ENCODE measurements around the gene SPATA13.

Gene SPATA13

DNA sequence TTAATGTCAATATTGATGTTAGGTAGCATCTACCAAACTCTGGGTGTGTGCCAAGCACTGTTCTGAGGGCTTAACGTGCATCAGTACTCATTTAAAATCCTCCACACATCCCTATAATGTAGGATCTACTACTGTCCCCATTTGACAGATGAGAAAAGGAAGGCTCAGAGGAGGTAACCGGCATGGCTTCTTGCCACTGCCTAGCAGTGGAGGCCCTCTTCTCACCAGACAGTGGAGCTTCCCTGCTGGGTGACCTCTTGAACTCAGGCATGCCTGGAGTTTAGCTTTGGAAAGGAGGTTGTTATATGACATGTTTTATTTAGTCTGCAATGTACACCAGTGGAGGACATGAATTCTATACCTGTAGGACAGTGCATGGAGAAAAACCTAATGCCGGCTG is 2.1 kb downstream of the SPATA13 start:
- H3K27me3 ChIP-seq (replicated peaks; ENCODE audit: control insufficient read depth, insufficient read depth, low read length, poor library complexity, severe bottlenecking), result no peaks in the 10 kb centered on the region
- peaks cover 4% of the 10 kb centered on the region for H3K4me1 ChIP-seq (ENCODE audit: control insufficient read depth, insufficient read depth, low read length, poor library complexity, severe bottlenecking)
- H3K36me3 ChIP-seq (ENCODE audit: control insufficient read depth, insufficient read depth, low read length), result no peaks in the 10 kb centered on the region
- H3K27ac ChIP-seq (ENCODE audit: insufficient read depth, low read length, poor library complexity, severe bottlenecking), result no peak overlapping the region
- no peak for DNase-seq
- no peak overlapping the region for H3K4me3 ChIP-seq (ENCODE audit: insufficient read depth, low read depth, low read length, poor library complexity, severe bottlenecking)
- no peaks in the 10 kb centered on the region for H3K9me3 ChIP-seq (ENCODE audit: control insufficient read depth, low read length)

DNA sequence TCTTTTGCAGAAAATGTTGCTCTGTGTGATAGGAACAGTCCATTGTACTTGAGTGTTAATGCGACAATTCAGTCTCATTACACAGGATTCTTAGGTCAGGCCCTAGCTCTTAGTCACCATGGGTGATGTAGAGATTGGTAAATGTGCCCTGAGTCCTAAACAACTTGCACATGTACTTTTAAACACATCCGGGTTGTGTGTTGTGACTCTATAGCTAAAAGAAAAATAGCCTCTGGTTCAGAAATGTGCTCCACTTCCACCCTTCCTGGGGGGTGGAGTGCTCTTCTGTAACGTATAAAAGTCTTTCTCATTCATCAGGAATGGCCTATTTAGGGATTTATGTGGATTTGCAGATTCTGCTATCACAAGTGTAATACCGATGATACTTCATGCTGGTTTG is 5.2 kb downstream of the SPATA13 start:
- Histone ChIP-seq H3K27ac (ENCODE audit: insufficient read depth, low read length, poor library complexity, severe bottlenecking) (no peak overlapping the region), H3K27me3 (replicated peaks; ENCODE audit: control insufficient read depth, insufficient read depth, low read length, poor library complexity, severe bottlenecking) (no peaks in the 10 kb centered on the region), H3K4me3 (ENCODE audit: insufficient read depth, low read depth, low read length, poor library complexity, severe bottlenecking) (no peak overlapping the region), H3K9me3 (ENCODE audit: control insufficient read depth, low read length) (no peaks in the 10 kb centered on the region), H3K36me3 (ENCODE audit: control insufficient read depth, insufficient read depth, low read length) (no peaks in the 10 kb centered on the region), H3K4me1 (ENCODE audit: control insufficient read depth, insufficient read depth, low read length, poor library complexity, severe bottlenecking) (peaks cover 4% of the 10 kb centered on the region)
- DNase-seq, result no peak

DNA sequence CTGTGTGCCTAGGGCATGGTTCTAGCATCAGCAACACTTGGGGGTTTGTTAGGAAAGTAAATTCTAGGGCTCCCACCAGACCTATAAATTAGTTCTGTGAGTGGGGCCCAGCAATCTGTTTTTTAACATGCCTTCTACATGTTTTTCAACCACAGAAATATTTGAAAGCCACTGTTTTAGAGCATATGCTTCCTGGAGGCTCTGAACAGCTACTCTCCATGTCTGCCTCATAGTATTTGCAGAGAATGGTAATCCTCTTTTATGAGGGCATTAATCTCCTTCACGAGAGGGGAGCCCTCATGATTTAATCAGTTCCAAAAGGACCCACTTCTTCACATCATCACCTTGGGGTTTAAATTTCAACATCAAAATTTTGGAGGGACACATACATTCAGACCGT is 6.0 kb downstream of the SPATA13 start:
- Histone ChIP-seq H3K36me3 (ENCODE audit: control insufficient read depth, insufficient read depth, low read length) (no peaks in the 10 kb centered on the region), H3K27ac (ENCODE audit: insufficient read depth, low read length, poor library complexity, severe bottlenecking) (no peak overlapping the region), H3K27me3 (replicated peaks; ENCODE audit: control insufficient read depth, insufficient read depth, low read length, poor library complexity, severe bottlenecking) (no peaks in the 10 kb centered on the region), H3K4me1 (ENCODE audit: control insufficient read depth, insufficient read depth, low read length, poor library complexity, severe bottlenecking) (peaks cover 2% of the 10 kb centered on the region), H3K9me3 (ENCODE audit: control insufficient read depth, low read length) (no peaks in the 10 kb centered on the region), H3K4me3 (ENCODE audit: insufficient read depth, low read depth, low read length, poor library complexity, severe bottlenecking) (no peak overlapping the region)
- no peak for DNase-seq

DNA sequence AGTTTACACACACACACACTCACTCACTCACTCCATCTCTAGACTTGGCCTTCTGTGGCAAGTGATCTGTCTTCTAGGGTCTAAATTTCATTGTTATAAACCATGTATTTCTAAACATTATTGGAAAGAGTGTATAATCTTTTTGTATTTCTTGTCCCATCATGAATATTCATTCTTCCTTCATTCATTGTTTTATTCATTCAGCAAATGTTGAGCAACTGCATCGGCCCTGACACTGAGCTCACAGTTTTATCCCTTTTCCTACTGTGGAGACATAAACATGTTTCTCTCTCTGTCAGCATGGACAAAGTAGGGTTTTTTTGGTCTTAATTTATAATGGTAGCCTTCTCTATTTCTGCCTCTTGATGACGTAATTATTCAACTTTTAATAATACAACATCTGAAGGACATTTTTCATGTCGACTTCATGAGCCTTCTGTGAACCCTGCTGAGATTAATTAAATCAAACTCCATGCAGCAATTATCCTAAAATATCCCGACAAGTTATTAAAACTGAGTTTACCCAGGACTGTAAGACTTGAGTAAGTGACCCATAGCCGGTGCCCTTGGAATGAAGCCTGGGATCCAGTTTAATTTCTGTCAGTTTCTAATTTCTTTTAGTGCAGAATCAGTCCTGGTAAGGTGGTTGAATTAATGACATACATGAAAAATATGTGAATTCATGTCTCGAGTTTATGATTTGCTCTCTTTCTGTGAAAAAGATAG is 7.3 kb downstream of the SPATA13 start:
- H3K27me3 ChIP-seq (replicated peaks; ENCODE audit: control insufficient read depth, insufficient read depth, low read length, poor library complexity, severe bottlenecking), result no peaks in the 10 kb centered on the region
- DNase-seq, result no peak
- H3K36me3 ChIP-seq (ENCODE audit: control insufficient read depth, insufficient read depth, low read length), result no peaks in the 10 kb centered on the region
- no peak overlapping the region for H3K27ac ChIP-seq (ENCODE audit: insufficient read depth, low read length, poor library complexity, severe bottlenecking)
- H3K9me3 ChIP-seq (ENCODE audit: control insufficient read depth, low read length), result no peaks in the 10 kb centered on the region
- no peak overlapping the region for H3K4me3 ChIP-seq (ENCODE audit: insufficient read depth, low read depth, low read length, poor library complexity, severe bottlenecking)
- no peaks in the 10 kb centered on the region for H3K4me1 ChIP-seq (ENCODE audit: control insufficient read depth, insufficient read depth, low read length, poor library complexity, severe bottlenecking)

DNA sequence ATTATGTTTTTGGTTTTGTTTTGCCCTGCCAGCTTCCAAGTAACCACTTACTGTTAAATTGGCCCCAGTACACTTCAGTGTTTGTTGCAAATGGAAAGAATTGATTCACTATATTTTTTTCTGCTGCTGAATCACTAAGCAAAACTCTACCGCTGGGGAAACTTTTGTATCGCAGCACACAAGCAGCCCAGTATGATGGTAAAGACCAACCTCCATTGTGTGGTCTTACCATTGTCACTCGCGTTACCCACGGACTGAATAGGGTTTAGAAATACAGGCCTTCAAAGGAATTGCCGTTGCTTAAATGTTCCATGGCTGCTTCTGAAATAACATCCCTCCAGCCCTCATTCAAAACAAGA is 7.9 kb downstream of the SPATA13 start:
- Histone ChIP-seq H3K4me3 (ENCODE audit: insufficient read depth, low read depth, low read length, poor library complexity, severe bottlenecking) (no peak overlapping the region), H3K27me3 (replicated peaks; ENCODE audit: control insufficient read depth, insufficient read depth, low read length, poor library complexity, severe bottlenecking) (no peaks in the 10 kb centered on the region), H3K27ac (ENCODE audit: insufficient read depth, low read length, poor library complexity, severe bottlenecking) (no peak overlapping the region), H3K4me1 (ENCODE audit: control insufficient read depth, insufficient read depth, low read length, poor library complexity, severe bottlenecking) (no peaks in the 10 kb centered on the region), H3K36me3 (ENCODE audit: control insufficient read depth, insufficient read depth, low read length) (no peaks in the 10 kb centered on the region), H3K9me3 (ENCODE audit: control insufficient read depth, low read length) (no peaks in the 10 kb centered on the region)
- DNase-seq, result no peak

DNA sequence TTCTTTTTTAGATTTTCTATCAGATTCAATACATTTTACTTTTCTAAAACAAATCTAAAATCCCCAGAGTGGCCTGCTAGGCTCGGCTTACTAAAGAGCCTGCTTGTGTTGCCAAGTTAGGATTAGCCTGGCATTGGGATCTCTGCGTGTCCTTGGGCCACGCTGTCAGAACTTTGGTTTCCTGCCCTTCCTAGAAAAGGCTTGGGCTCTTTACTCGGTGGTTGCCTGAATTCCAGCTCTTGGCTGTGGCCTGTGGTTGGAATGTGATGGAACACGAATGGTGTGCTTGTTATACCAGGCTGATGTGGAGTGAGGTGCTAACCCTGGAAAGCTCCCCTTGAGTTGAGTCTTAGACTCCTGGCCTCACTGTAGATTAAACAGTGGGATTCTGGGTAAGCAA is 8.5 kb downstream of the SPATA13 start:
- DNase-seq, result no peak
- Histone ChIP-seq H3K27ac (ENCODE audit: insufficient read depth, low read length, poor library complexity, severe bottlenecking) (no peak overlapping the region), H3K27me3 (replicated peaks; ENCODE audit: control insufficient read depth, insufficient read depth, low read length, poor library complexity, severe bottlenecking) (no peaks in the 10 kb centered on the region), H3K9me3 (ENCODE audit: control insufficient read depth, low read length) (no peaks in the 10 kb centered on the region), H3K4me3 (ENCODE audit: insufficient read depth, low read depth, low read length, poor library complexity, severe bottlenecking) (no peak overlapping the region), H3K36me3 (ENCODE audit: control insufficient read depth, insufficient read depth, low read length) (no peaks in the 10 kb centered on the region), H3K4me1 (ENCODE audit: control insufficient read depth, insufficient read depth, low read length, poor library complexity, severe bottlenecking) (no peaks in the 10 kb centered on the region)

DNA sequence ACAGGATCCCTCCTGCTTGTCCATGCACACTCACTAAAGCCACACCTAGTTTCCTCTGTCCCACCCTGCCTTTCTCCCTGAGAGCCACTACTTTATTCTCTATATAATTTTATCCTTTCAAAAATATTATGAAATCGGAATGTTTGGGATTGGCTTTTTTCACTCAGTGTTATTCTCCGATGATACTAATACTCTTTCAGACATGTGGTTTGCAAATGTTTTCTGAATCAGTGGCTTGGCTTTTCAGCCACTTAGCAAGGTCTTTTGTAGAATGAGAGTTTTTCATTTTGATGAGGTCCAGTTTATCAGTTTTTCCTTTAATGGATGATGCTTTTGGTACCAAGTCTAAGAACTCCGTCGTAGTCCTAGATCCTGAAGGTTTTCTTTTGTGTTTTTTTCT is 11.6 kb downstream of the SPATA13 start:
- no peak overlapping the region for H3K27ac ChIP-seq (ENCODE audit: insufficient read depth, low read length, poor library complexity, severe bottlenecking)
- H3K27me3 ChIP-seq (replicated peaks; ENCODE audit: control insufficient read depth, insufficient read depth, low read length, poor library complexity, severe bottlenecking), result no peaks in the 10 kb centered on the region
- H3K4me3 ChIP-seq (ENCODE audit: insufficient read depth, low read depth, low read length, poor library complexity, severe bottlenecking), result no peak overlapping the region
- H3K4me1 ChIP-seq (ENCODE audit: control insufficient read depth, insufficient read depth, low read length, poor library complexity, severe bottlenecking), result no peaks in the 10 kb centered on the region
- H3K36me3 ChIP-seq (ENCODE audit: control insufficient read depth, insufficient read depth, low read length), result no peaks in the 10 kb centered on the region
- no peak for DNase-seq
- no peaks in the 10 kb centered on the region for H3K9me3 ChIP-seq (ENCODE audit: control insufficient read depth, low read length)

DNA sequence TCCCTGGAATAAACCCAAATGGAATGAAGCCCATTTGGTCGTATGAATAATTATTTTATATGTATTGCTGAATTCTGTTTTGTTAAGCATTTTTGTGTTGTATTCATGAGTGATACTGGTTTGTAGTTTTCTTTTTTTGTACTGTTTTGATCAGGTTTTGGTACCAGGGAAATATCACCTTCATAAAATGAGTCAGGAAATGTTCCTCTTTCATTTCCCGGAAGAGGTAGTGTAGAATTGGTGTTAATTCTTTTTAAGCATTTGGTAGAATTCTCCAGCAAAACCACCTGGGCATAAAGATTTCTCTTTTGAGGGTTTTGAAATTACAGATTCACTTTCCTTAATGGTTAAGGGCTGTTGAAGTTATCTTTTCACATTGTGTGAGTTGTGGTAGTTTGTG is 13.3 kb downstream of the SPATA13 start:
- no peaks in the 10 kb centered on the region for H3K36me3 ChIP-seq (ENCODE audit: control insufficient read depth, insufficient read depth, low read length)
- DNase-seq, result no peak
- no peak overlapping the region for H3K4me3 ChIP-seq (ENCODE audit: insufficient read depth, low read depth, low read length, poor library complexity, severe bottlenecking)
- H3K27ac ChIP-seq (ENCODE audit: insufficient read depth, low read length, poor library complexity, severe bottlenecking), result no peak overlapping the region
- no peaks in the 10 kb centered on the region for H3K9me3 ChIP-seq (ENCODE audit: control insufficient read depth, low read length)
- H3K27me3 ChIP-seq (replicated peaks; ENCODE audit: control insufficient read depth, insufficient read depth, low read length, poor library complexity, severe bottlenecking), result no peaks in the 10 kb centered on the region
- no peaks in the 10 kb centered on the region for H3K4me1 ChIP-seq (ENCODE audit: control insufficient read depth, insufficient read depth, low read length, poor library complexity, severe bottlenecking)

DNA sequence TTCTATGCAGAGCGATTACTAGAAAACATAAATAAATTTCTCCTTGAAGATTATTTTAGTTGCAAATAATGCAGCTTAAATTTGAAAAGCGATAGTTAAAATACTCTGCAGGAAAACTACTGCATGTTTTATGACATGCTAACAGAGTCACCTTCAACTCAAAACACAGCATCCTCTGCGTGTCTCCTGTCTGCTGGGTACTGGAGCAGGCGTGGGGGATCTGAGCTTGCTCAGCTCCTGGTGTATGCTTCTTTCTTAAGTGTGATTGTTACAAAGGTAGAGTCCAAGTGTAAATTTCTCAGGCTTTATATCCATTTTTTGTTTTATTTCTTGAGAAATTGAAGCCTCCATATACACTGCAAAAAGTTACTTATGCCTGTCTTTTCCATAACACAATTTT is 15.3 kb downstream of the SPATA13 start:
- DNase-seq, result no peak
- no peaks in the 10 kb centered on the region for H3K27me3 ChIP-seq (replicated peaks; ENCODE audit: control insufficient read depth, insufficient read depth, low read length, poor library complexity, severe bottlenecking)
- no peak overlapping the region for H3K27ac ChIP-seq (ENCODE audit: insufficient read depth, low read length, poor library complexity, severe bottlenecking)
- no peaks in the 10 kb centered on the region for H3K4me1 ChIP-seq (ENCODE audit: control insufficient read depth, insufficient read depth, low read length, poor library complexity, severe bottlenecking)
- H3K36me3 ChIP-seq (ENCODE audit: control insufficient read depth, insufficient read depth, low read length), result no peaks in the 10 kb centered on the region
- H3K9me3 ChIP-seq (ENCODE audit: control insufficient read depth, low read length), result no peaks in the 10 kb centered on the region
- H3K4me3 ChIP-seq (ENCODE audit: insufficient read depth, low read depth, low read length, poor library complexity, severe bottlenecking), result no peak overlapping the region

DNA sequence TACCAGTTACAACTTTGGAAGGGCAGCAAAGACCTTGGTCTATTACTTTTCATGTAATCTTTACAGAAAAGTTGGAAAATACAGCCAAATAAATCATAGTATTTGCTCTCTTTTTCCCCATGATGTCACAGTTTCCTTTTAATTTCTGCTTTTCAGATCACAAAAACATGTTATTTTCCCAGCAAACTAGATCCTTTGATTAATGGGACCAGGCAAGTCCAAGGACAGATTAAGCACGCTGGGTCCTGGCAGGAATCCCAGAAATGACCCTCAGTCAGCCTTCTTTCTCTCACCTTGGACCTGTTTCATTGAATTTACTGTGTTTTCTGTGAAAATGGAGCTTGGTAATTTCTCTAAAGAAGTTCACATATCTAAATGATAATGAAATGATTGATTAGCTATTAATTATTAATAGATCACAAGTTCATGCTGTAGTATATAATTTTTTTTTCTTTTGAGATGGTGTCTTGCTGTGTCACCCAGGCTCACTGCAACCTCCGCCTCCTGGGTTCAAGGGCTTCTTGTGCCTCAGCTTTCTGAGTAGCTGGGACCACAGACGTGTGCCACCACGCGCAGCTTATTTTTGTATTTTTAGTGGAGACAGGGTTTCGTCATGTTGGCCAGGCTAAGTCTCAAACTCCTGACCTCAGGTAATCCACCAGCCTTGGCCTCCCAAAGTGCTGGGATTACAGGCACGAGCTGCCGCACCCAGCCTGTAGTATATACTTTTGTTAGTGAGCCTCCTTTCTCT is 16.0 kb downstream of the SPATA13 start:
- Histone ChIP-seq H3K36me3 (ENCODE audit: control insufficient read depth, insufficient read depth, low read length) (no peaks in the 10 kb centered on the region), H3K4me1 (ENCODE audit: control insufficient read depth, insufficient read depth, low read length, poor library complexity, severe bottlenecking) (no peaks in the 10 kb centered on the region), H3K27me3 (replicated peaks; ENCODE audit: control insufficient read depth, insufficient read depth, low read length, poor library complexity, severe bottlenecking) (no peaks in the 10 kb centered on the region), H3K4me3 (ENCODE audit: insufficient read depth, low read depth, low read length, poor library complexity, severe bottlenecking) (no peak overlapping the region), H3K27ac (ENCODE audit: insufficient read depth, low read length, poor library complexity, severe bottlenecking) (no peak overlapping the region), H3K9me3 (ENCODE audit: control insufficient read depth, low read length) (no peaks in the 10 kb centered on the region)
- no peak for DNase-seq
